GM10248 (cell line): ENCODE measurements around the gene SYNRG.

Source experiments
- CTCF ChIA-PET: fragments of 300-600 bp; sonication (Branson Sonifier 250); formaldehyde crosslinking; extraction: SDS; loops from one replicate; lab custom pipeline; 2021; ENCODE audit warnings: antibody characterized with exemption; lab: Yijun Ruan, JAX
- POLR2A ChIA-PET: fragments of 350-650 bp; sonication (Branson Sonifier 250); formaldehyde crosslinking; extraction: SDS; loops from one replicate; lab custom pipeline; 2020; ENCODE audit warnings: antibody characterized with exemption; lab: Yijun Ruan, JAX
- DNase-seq: peaks from one replicate; pipeline ENCODE4 v3.0.0; 2012; ENCODE audit errors: extremely low spot score
- CTCF ChIP-seq: IDR thresholded peaks from 2 replicates; pipeline ENCODE4 v1.5.1; 2012; ENCODE audit warnings: mild to moderate bottlenecking, low read depth; ENCODE audit errors: extremely low read depth, missing control alignments, control extremely low read depth

SYNRG gene

DNA sequence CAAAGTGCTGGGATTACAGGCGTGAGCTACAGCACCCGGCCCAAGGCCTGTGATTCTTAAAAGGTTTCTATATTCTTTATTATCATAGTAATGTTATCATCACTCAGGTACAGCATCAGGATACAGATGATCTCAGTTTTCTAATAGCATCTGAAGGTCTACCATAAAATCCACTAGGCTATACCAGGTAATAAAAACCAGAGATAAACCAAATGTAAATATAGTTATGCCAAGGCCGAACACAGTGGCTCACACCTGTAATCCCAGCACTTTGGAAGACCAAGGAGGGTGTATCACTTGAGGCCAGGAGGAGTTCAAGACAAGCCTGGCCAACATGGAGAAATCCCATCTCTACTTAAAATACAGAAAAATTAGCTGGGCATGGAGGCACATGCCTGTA is 53.8 kb downstream of the SYNRG start:
- ChIA-PET CTCF (interaction anchor here (1.0 kb wide), 1 partner anchor 14 kb away, joined by 3 read pairs; no protein-coding TSS in a partner anchor), POLR2A (no interaction called here)
- no peak for TF ChIP-seq CTCF
- DNase-seq = no peak

DNA sequence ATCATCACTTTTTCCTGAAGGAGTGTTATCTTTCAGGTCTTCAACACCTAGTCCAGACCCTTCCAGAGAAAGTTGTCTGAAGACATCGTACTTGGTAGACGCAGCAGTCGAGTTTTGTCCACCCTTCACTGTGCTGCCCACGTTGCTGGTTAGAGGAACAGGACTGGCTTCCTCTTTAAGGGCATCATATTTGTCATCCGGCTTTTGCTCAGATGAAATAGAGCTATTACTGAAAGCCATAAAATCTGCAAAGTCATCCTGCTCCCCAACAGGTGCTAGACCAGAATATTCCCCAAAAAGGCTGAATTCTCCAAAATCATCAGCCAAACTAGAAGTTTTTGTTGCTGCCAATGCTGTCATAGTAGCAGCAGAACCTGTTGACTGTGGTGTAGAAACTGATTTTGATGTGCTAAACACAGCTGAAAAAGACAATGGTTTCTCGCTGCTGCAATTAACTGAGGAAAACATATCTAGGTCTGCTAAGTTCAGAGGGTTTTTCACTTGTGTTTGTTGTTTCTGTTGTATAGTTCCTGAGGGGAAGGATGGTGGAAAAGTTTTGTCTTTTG is 55.7 kb downstream of the SYNRG start:
- no peak for DNase-seq
- ChIA-PET POLR2A (no interaction called here), CTCF (interaction anchor here (1.0 to 1.6 kb wide), 3 partner anchors 16 to 56 kb away, joined by 3 to 4 read pairs (median 4); partner anchors contain the start of gene SYNRG)

GRCh38 chr17:37551788-37552187 is 57.4 kb downstream of the SYNRG start:
- CTCF ChIA-PET = interaction anchor here (0.7 to 2.1 kb wide), 4 partner anchors 10 to 24 kb away, joined by 3 to 7 read pairs (median 5); no protein-coding TSS in a partner anchor
- DNase-seq = no peak
- no peak for TF ChIP-seq CTCF
- POLR2A ChIA-PET = no interaction called here

More for the DNA sequence above, 55.7 kb downstream of the SYNRG start:
- no peak for TF ChIP-seq CTCF

GRCh38 chr17:37547986-37548385 is 61.2 kb downstream of the SYNRG start:
- CTCF ChIA-PET = no interaction called here
- POLR2A ChIA-PET = no interaction called here
- no peak for DNase-seq
- TF ChIP-seq CTCF = no peak

DNA sequence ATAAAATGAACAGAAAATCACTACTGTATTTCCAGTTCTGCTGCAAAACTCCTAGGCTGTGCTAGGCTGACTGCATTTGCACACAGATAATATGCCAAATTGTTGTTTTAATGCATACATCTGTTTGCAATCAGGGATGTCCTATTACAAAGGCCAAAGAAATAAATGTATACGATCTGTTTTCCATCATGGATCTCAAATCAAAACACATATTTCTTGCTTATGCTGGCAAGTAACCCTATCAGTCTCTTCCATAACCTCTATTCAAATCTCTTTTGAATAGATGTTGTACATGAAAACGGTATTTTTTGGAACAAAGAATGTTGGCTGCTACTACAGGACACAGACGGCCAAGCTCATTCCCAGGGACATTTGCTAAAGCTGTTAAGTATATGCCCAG is 62.9 kb downstream of the SYNRG start:
- POLR2A ChIA-PET = no interaction called here
- CTCF ChIA-PET = no interaction called here
- TF ChIP-seq CTCF = no peak
- no peak for DNase-seq

GRCh38 chr17:37545486-37545885 is 63.7 kb downstream of the SYNRG start:
- CTCF ChIA-PET = no interaction called here
- no peak for DNase-seq
- POLR2A ChIA-PET = no interaction called here
- no peak for TF ChIP-seq CTCF

DNA sequence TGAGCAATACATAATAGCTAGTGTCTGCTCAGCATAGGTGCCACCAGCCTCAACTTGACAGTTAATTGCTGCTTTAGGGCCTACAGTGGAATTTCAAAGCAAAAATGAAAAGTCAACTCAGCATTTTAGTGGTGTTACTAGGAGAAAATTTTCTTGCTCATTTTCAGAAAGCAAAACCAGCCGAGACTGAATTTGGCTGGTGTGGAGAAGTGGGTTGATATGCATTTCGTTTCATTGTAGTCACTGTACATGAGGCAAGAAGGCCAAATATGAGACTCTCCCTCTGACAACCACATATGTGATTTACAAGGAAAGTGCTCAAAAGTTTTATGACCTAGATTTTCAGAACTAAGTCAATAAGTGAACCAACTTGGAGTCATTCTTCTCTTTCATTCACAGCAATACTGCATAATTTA is 65.6 kb downstream of the SYNRG start:
- no peak for DNase-seq
- TF ChIP-seq CTCF = no peak
- POLR2A ChIA-PET = no interaction called here
- CTCF ChIA-PET = interaction anchor here (1.0 to 1.1 kb wide), 2 partner anchors 9 to 16 kb away, joined by 3 to 4 read pairs; no protein-coding TSS in a partner anchor
